Endothelial cell of umbilical vein (primary cell): Measurements from ENCODE around the gene TEN1. TPM values are rescaled to one million over a fixed set of nuclear protein-coding genes. Genes with fewer than 3 reads are reported as not detected.

Source experiments
- BruUV-seq: library from RNA; stranded (reverse); fragments of 400-500 nt; replicated peaks from 2 replicates; lab custom pipeline; 2021; lab: Mats Ljungman, UMichigan
- CTCF ChIA-PET: fragments of 300-600, 350-600 bp; sonication (Branson Sonifier 250); formaldehyde crosslinking; loops from one replicate; lab custom pipeline; 2021; ENCODE audit warnings: antibody characterized with exemption, inconsistent platforms; lab: Charles Lee
- POLR2A ChIA-PET: fragments of 300-600, 350-600 bp; sonication (Branson Sonifier 250); formaldehyde crosslinking; loops from one replicate; lab custom pipeline; 2021; ENCODE audit warnings: antibody characterized with exemption, inconsistent platforms; lab: Charles Lee
- DNase-seq: peaks from one replicate; pipeline ENCODE4 v3.0.0-alpha.2; 2011; ENCODE audit warnings: low read depth, low spot score
- FAIRE-seq: peaks from 2 replicates; lab custom pipeline; 2011; peaks lifted over from hg19 to GRCh38; lab: Jason Lieb, UNC
- H2AFZ ChIP-seq: 2 replicates; pipeline ENCODE4 v1.6.0; 2012; ENCODE audit warnings: low read depth, low read length, control low read depth, inconsistent platforms
- H3K27ac ChIP-seq: 2 replicates; pipeline ENCODE4 v1.5.1; 2011; ENCODE audit warnings: low read depth, mild to moderate bottlenecking, control low read depth, low read length, moderate library complexity; ENCODE audit not compliant: insufficient read depth
- H3K27me3 ChIP-seq, 2 experiments: 2 replicates each; pipeline versions ENCODE4 v1.6.0 to v1.6.1; 2011; ENCODE audit warnings: low read length in 2 of 2, mixed read lengths in 1 of 2; ENCODE audit not compliant: control insufficient read depth in 2 of 2, insufficient read depth in 2 of 2
- H3K36me3 ChIP-seq, 2 experiments: 2 replicates in 1 of 2; 3 replicates in 1 of 2; pipeline ENCODE4 v1.5.1; 2011; ENCODE audit warnings: low read length in 2 of 2, mild to moderate bottlenecking in 1 of 2, moderate library complexity in 1 of 2; ENCODE audit not compliant: control insufficient read depth in 2 of 2, insufficient read depth in 2 of 2; ENCODE audit errors: extremely low read depth in 1 of 2
- H3K4me1 ChIP-seq: 3 replicates; pipeline ENCODE4 v1.5.1; 2011; ENCODE audit warnings: mild to moderate bottlenecking, low read length; ENCODE audit not compliant: control insufficient read depth, insufficient read depth; ENCODE audit errors: extremely low read depth
- H3K4me2 ChIP-seq: 2 replicates; pipeline ENCODE4 v1.6.1; 2011; ENCODE audit warnings: low read length, control low read depth, mixed read lengths; ENCODE audit not compliant: insufficient read depth
- H3K4me3 ChIP-seq, 3 experiments: fragments of 200-600 bp in 1 of 3; sonication (generic), shearing (Covaris generic) in 1 of 3; replicated peaks in 1 of 3; 2 replicates each; pipeline ENCODE4 v1.5.1; 2011 to 2016; ENCODE audit warnings: control low read depth in 3 of 3, low read length in 3 of 3, mild to moderate bottlenecking in 2 of 3, inconsistent platforms in 1 of 3, low read depth in 1 of 3, moderate library complexity in 1 of 3; ENCODE audit not compliant: insufficient read depth in 1 of 3
- H3K79me2 ChIP-seq: 2 replicates; pipeline ENCODE4 v1.6.0; 2012; ENCODE audit warnings: low read length, inconsistent platforms; ENCODE audit not compliant: control insufficient read depth, insufficient read depth
- H3K9ac ChIP-seq: replicated peaks from 2 replicates; pipeline ENCODE3; 2011; ENCODE audit warnings: low read length, control low read depth; ENCODE audit not compliant: insufficient read depth; ENCODE audit errors: extremely low read depth
- H3K9me1 ChIP-seq: replicated peaks from 3 replicates; pipeline ENCODE4 v1.6.0; 2011; ENCODE audit warnings: mild to moderate bottlenecking, low read length; ENCODE audit not compliant: control insufficient read depth, insufficient read depth; ENCODE audit errors: extremely low read depth
- H3K9me3 ChIP-seq: replicated peaks from 2 replicates; pipeline ENCODE4 v1.5.1; 2012; ENCODE audit warnings: low read length, inconsistent platforms; ENCODE audit not compliant: control insufficient read depth, insufficient read depth
- H4K20me1 ChIP-seq: replicated peaks from 2 replicates; pipeline ENCODE3; 2011; ENCODE audit warnings: mild to moderate bottlenecking, low read length; ENCODE audit not compliant: control insufficient read depth, insufficient read depth; ENCODE audit errors: extremely low read depth
- EZH2 ChIP-seq: IDR thresholded peaks from 2 replicates; pipeline ENCODE4 v1.6.1; 2012; ENCODE audit warnings: borderline replicate concordance, low read depth, mild to moderate bottlenecking, moderate library complexity, low read length, inconsistent platforms; ENCODE audit not compliant: severe bottlenecking
- FOS ChIP-seq: IDR thresholded peaks from 2 replicates; pipeline ENCODE4 v1.6.1; 2011; ENCODE audit warnings: mild to moderate bottlenecking, low read length, moderate library complexity, borderline replicate concordance; ENCODE audit not compliant: insufficient read depth
- GATA2 ChIP-seq: IDR thresholded peaks from 2 replicates; pipeline ENCODE4 v1.7.0; 2011; ENCODE audit warnings: low read depth, mild to moderate bottlenecking, moderate library complexity, mixed read lengths, low read length; ENCODE audit not compliant: insufficient read length, insufficient read depth
- JUN ChIP-seq: IDR thresholded peaks from 2 replicates; pipeline ENCODE4 v1.6.1; 2011; ENCODE audit warnings: borderline replicate concordance, low read depth; ENCODE audit not compliant: insufficient read length, insufficient read depth
- MYC ChIP-seq: IDR thresholded peaks from one replicate; pipeline ENCODE4 v1.6.1; 2011; ENCODE audit warnings: mild to moderate bottlenecking, low read depth, low read length
- POLR2A ChIP-seq: IDR thresholded peaks from 2 replicates; pipeline ENCODE4 v1.6.1; 2012; ENCODE audit warnings: low read depth, mild to moderate bottlenecking, control low read depth, low read length
- POLR2AphosphoS5 ChIP-seq: IDR thresholded peaks from 2 replicates; pipeline ENCODE4 v1.6.1; 2012; ENCODE audit warnings: low read depth, mild to moderate bottlenecking, control low read depth, low read length, moderate library complexity; ENCODE audit not compliant: insufficient read depth
- dilution Hi-C: fragments of 300-500 bp; cut with MboI; formaldehyde crosslinking; loops from one replicate; pipeline ENCODE4 v1.15.0; 2019; ENCODE audit warnings: low sequenced_read_pairs; ENCODE audit not compliant: extremely low pct_ligation_motif_present
- intact Hi-C: fragments of 100-400 bp; cut with micrococcal nuclease; formaldehyde crosslinking; loops from one replicate; pipeline ENCODE4 v1.10.0; 2022
- polyA plus RNA-seq, 4 experiments: library from polyadenylated mRNA; depleted of rRNA in 3 of 4; stranded (reverse) in 3 of 4; unstranded in 1 of 4; fragments of >200 nt; gene quantifications; 2 replicates each; pipeline versions ENCODE4 v1.2.1 to v1.2.3, GENCODE V29; 2011 to 2012; ENCODE audit warnings: missing spikeins in 1 of 4
- total RNA-seq: library from RNA; stranded (reverse); gene quantifications from 2 replicates; pipeline ENCODE4 v1.2.3, GENCODE V29; 2021
- TF ChIP-seq, protein P1 (sequence below): IDR thresholded peaks from 2 replicates; pipeline ENCODE4 v1.6.1; 2011; ENCODE audit not compliant: insufficient read depth, insufficient read length
- TF ChIP-seq, protein P2 (sequence below), 2 donors: IDR thresholded peaks; 1 replicate in 1 of 2; 2 replicates in 1 of 2; pipeline ENCODE4 v1.5.1; 2011; ENCODE audit warnings: low read length in 2 of 2, mild to moderate bottlenecking in 2 of 2, moderate library complexity in 2 of 2, control low read depth in 1 of 2, inconsistent platforms in 1 of 2, low read depth in 1 of 2; ENCODE audit not compliant: insufficient read depth in 1 of 2; ENCODE audit errors: extremely low read depth in 1 of 2

TEN1 gene
- total and polyA plus RNA-seq, 2 donors (not counting 3 experiments of a cell fraction or from before 2014, with no cell fraction given) = 18.8 to 29.0 TPM

DNA sequence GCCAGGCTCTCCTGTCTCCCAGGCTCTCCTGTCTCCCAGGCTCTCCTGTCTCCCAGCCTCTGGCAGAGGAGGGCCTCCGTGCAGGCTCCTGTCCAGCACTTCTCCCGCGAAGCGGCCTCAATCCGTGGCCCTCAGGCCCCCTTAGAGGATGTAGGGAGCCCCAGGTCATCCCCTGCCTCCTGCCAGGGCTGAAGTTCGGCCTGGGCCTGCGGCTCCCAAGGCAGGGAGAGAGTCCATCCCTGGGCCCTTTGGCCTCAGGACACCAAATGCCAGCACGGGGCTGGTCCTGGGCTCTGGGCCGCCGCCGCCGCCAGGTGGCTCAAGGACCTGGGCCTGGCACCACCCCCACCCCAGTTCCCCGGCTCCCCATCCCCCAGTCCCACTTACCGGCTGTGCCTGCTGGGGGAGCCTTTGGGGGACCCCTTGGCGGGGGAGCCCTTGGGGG lies 47.7 kb downstream of the TEN1 start:
- dilution Hi-C loops (no loop called here), intact Hi-C loops (loop anchor here (5.0 kb wide), 1 partner anchor 46 kb away; the partner anchor contains the start of genes GALR2 and SRP68)
- H3K9me1 ChIP-seq = no peaks in the 10 kb centered on the region
- no peaks in the 10 kb centered on the region for H3K9me3 ChIP-seq
- no peak overlapping the region for H3K9ac ChIP-seq
- DNase-seq = no peak
- no peaks in the 10 kb centered on the region for H3K36me3 ChIP-seq
- no peaks in the 10 kb centered on the region for H3K27me3 ChIP-seq
- ChIA-PET POLR2A (no interaction called here), CTCF (interaction anchor here (1.1 kb wide), 1 partner anchor 17 kb away, joined by 3 read pairs; no protein-coding TSS in a partner anchor)
- no peak overlapping the region for H3K27ac ChIP-seq
- TF ChIP-seq, protein P1, sequence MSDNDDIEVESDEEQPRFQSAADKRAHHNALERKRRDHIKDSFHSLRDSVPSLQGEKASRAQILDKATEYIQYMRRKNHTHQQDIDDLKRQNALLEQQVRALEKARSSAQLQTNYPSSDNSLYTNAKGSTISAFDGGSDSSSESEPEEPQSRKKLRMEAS = no peak
- no peak for TF ChIP-seq POLR2AphosphoS5
- no peak for TF ChIP-seq EZH2
- TF ChIP-seq MYC = no peak
- TF ChIP-seq, protein P2, sequence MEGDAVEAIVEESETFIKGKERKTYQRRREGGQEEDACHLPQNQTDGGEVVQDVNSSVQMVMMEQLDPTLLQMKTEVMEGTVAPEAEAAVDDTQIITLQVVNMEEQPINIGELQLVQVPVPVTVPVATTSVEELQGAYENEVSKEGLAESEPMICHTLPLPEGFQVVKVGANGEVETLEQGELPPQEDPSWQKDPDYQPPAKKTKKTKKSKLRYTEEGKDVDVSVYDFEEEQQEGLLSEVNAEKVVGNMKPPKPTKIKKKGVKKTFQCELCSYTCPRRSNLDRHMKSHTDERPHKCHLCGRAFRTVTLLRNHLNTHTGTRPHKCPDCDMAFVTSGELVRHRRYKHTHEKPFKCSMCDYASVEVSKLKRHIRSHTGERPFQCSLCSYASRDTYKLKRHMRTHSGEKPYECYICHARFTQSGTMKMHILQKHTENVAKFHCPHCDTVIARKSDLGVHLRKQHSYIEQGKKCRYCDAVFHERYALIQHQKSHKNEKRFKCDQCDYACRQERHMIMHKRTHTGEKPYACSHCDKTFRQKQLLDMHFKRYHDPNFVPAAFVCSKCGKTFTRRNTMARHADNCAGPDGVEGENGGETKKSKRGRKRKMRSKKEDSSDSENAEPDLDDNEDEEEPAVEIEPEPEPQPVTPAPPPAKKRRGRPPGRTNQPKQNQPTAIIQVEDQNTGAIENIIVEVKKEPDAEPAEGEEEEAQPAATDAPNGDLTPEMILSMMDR (IDR thresholded peaks at IDR 0.05; ENCODE audit: extremely low read depth in 1 of 2, insufficient read depth in 1 of 2, low read depth in 1 of 2, low read length in 2 of 2) = no peak
- TF ChIP-seq POLR2A = no peak
- no peak for TF ChIP-seq FOS
- TF ChIP-seq JUN = no peak
- no peak for TF ChIP-seq GATA2
- H3K4me1 ChIP-seq = peaks cover 7% of the 10 kb centered on the region
- no TSS peak for BruUV-seq
- no peak overlapping the region for H2AFZ ChIP-seq
- no peaks in the 10 kb centered on the region for H3K79me2 ChIP-seq
- H3K4me2 ChIP-seq = no peak overlapping the region
- no peaks in the 10 kb centered on the region for H4K20me1 ChIP-seq
- no peak for FAIRE-seq
- H3K4me3 ChIP-seq = no peak overlapping the region
